Measurements from ENCODE around the gene PHOX2A. TPM values are rescaled to one million over a fixed set of nuclear protein-coding genes. Genes with fewer than 3 reads are reported as not detected.

The PHOX2A gene
- not detected for total RNA-seq

GRCh38 chr11:72244060-72244360, at the start of gene PHOX2A:
PHOX2A (minus strand) TSS chr11:72244176; CDS start chr11:72244004, 172 bp downstream.
- TF ChIP-seq, protein P1, sequence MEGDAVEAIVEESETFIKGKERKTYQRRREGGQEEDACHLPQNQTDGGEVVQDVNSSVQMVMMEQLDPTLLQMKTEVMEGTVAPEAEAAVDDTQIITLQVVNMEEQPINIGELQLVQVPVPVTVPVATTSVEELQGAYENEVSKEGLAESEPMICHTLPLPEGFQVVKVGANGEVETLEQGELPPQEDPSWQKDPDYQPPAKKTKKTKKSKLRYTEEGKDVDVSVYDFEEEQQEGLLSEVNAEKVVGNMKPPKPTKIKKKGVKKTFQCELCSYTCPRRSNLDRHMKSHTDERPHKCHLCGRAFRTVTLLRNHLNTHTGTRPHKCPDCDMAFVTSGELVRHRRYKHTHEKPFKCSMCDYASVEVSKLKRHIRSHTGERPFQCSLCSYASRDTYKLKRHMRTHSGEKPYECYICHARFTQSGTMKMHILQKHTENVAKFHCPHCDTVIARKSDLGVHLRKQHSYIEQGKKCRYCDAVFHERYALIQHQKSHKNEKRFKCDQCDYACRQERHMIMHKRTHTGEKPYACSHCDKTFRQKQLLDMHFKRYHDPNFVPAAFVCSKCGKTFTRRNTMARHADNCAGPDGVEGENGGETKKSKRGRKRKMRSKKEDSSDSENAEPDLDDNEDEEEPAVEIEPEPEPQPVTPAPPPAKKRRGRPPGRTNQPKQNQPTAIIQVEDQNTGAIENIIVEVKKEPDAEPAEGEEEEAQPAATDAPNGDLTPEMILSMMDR (IDR thresholded peaks at IDR 0.05; ENCODE audit: low read depth): no peak

DNA sequence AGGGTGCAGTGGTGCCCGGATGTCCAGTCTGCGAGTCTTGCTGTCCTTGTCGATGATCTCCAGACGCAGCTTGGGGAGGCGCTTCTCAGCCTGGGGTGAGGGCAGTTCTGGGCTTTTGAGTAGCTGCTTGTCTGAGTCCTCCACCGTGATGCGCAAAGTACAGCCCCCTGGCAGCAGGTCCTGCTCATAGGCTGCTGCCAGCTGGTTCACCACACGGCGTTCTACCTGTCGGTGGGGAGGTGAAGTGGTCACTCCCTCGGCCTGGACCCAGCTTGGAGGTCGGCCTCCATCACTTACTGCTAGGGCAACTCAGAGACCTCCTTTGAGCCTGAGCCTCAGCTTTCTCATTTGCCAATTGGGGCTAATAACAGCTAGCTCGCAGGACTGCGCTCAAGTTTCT, 49.4 kb upstream of the PHOX2A start:
- TF ChIP-seq, protein P1 (IDR thresholded peaks at IDR 0.05; ENCODE audit: low read depth): no peak

GRCh38 chr11:72292106-72292785, 48.3 kb upstream of the PHOX2A start:
- TF ChIP-seq, protein P1 (IDR thresholded peaks at IDR 0.05; ENCODE audit: low read depth): no peak

- TF ChIP-seq, protein P1 (IDR thresholded peaks at IDR 0.05; ENCODE audit: low read depth): no peak
Measured at GRCh38 chr11:72287293-72287692, 43.3 kb upstream of the PHOX2A start.

- TF ChIP-seq, protein P1 (IDR thresholded peaks at IDR 0.05; ENCODE audit: low read depth): no peak
Measured at GRCh38 chr11:72283947-72284346, 40.0 kb upstream of the PHOX2A start.

DNA sequence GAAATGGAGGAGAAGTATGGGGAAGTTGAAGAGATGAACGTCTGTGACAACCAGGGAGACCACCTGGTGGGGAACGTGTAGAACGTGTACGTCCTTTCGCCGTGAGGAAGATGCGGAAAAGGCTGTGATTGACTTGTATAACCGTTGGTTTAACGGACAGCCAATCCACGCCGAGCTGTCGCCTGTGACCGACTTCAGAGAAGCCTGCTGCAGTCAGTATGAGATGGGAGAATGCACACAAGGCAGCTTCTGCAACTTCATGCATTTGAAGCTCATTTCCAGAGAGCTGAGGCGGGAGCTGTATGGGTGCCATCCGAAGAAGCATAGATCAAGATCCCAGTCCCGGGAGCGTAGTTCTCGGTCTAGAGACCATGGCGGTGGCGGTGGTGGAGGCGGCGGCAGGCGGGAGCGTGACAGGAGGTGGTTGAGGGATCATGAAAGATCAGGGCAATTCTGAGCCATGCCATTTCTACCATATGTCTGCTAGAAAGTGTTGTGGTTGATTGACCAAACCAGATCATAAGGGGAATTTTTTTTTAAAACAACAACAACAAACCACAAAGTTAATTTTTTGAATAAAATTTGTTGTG, 36.8 kb upstream of the PHOX2A start:
- TF ChIP-seq, protein P1 (IDR thresholded peaks at IDR 0.05; ENCODE audit: low read depth): no peak

- TF ChIP-seq, protein P1 (IDR thresholded peaks at IDR 0.05; ENCODE audit: low read depth): no peak
Measured at GRCh38 chr11:72280037-72280436, 36.1 kb upstream of the PHOX2A start.
